H1 (cell line): ENCODE data around the gene EYA2. TPM values are rescaled to one million over a fixed set of nuclear protein-coding genes. Genes with fewer than 3 reads are reported as not detected.

Experiments used
- NANOG ChIP-seq: IDR thresholded peaks from 2 replicates; pipeline ENCODE4 v1.6.1; 2011; ENCODE audit warnings: low read length, low read depth, mild to moderate bottlenecking, inconsistent platforms; ENCODE audit not compliant: insufficient read depth, poor library complexity, severe bottlenecking
- polyA plus RNA-seq, 7 experiments: library from polyadenylated mRNA; depleted of rRNA in 3 of 7; stranded (reverse) in 5 of 7; unstranded in 2 of 7; fragments of >200 nt in 5 of 7; fragments of 200-250 nt in 2 of 7; gene quantifications; 1 replicate in 5 of 7; 2 replicates in 1 of 7; 4 replicates in 1 of 7; pipeline versions ENCODE4 v1.2.1 to v1.2.3, GENCODE V29; 2011 to 2013; ENCODE audit warnings: missing spikeins in 2 of 7, mixed read lengths in 2 of 7
- total RNA-seq: library from RNA; stranded (reverse); fragmentation: NEBNext Ultra II Directional; extraction: Animal tissue kit (Norgen Biotek cat#: 25700); gene quantifications from 2 replicates; pipeline ENCODE4 v1.2.1, GENCODE V29; 2021

EYA2 gene
- total and polyA plus RNA-seq, 2 of the 8 experiments (the other 6 are each of a cell fraction or from before 2014, with no cell fraction given): 1.6 to 1.7 TPM

- no peak for TF ChIP-seq NANOG
- TF ChIP-seq, all 59 proteins: peak for 0
Observed at GRCh38 chr20:47143657-47144056, 249.0 kb downstream of the EYA2 start (continued).
